Measurements from ENCODE around the gene GDPD4. TPM values are rescaled to one million over a fixed set of nuclear protein-coding genes. Genes with fewer than 3 reads are reported as not detected.
"Not testable (repeated sequence)": the region's sequence is repeated elsewhere in the genome, so short reads cannot be mapped to it uniquely, and the experiment has no call there.

GDPD4 gene
- total RNA-seq, 1 donor from 2014 or later: 0.08 TPM

- DNase-seq (ENCODE audit: low read depth): no peak
- Histone ChIP-seq H3K4me3 (ENCODE audit: low read depth, low read length) (no peak overlapping the region), H3K27me3 (ENCODE audit: control insufficient read depth, insufficient read depth, low read length) (no peaks in the 10 kb centered on the region), H3K36me3 (ENCODE audit: control insufficient read depth, insufficient read depth, low read length) (no peaks in the 10 kb centered on the region)
- TF ChIP-seq CTCF (IDR thresholded peaks at IDR 0.05; ENCODE audit: insufficient read depth, low read length, poor library complexity, severe bottlenecking): no peak
These were observed 1.8 kb upstream of the GDPD4 start for GRCh38 chr11:77303328-77303727.

- Histone ChIP-seq H3K27me3 (ENCODE audit: control insufficient read depth, insufficient read depth, low read length) (no peaks in the 10 kb centered on the region), H3K4me3 (ENCODE audit: low read depth, low read length) (no peak overlapping the region), H3K36me3 (ENCODE audit: control insufficient read depth, insufficient read depth, low read length) (no peaks in the 10 kb centered on the region)
- no peak for TF ChIP-seq CTCF (IDR thresholded peaks at IDR 0.05; ENCODE audit: insufficient read depth, low read length, poor library complexity, severe bottlenecking)
- DNase-seq (ENCODE audit: low read depth): no peak
These were observed 1.3 kb upstream of the GDPD4 start for GRCh38 chr11:77302752-77303151.

- H3K27me3 ChIP-seq (ENCODE audit: control insufficient read depth, insufficient read depth, low read length): no peaks in the 10 kb centered on the region
- H3K36me3 ChIP-seq (ENCODE audit: control insufficient read depth, insufficient read depth, low read length): no peaks in the 10 kb centered on the region
- no peak for DNase-seq (ENCODE audit: low read depth)
- TF ChIP-seq CTCF (IDR thresholded peaks at IDR 0.05; ENCODE audit: insufficient read depth, low read length, poor library complexity, severe bottlenecking): no peak
- H3K4me3 ChIP-seq (ENCODE audit: low read depth, low read length): no peak overlapping the region
These were observed 791 bp downstream of the GDPD4 start for GRCh38 chr11:77300695-77301094.

- not testable (repeated sequence) for H3K27me3 ChIP-seq (ENCODE audit: control insufficient read depth, insufficient read depth, low read length); DNase-seq (ENCODE audit: low read depth)
These were observed 1.5 kb downstream of the GDPD4 start for GRCh38 chr11:77300028-77300427.

GRCh38 chr11:77299528-77299993, 1.9 kb downstream of the GDPD4 start:
- no peak for DNase-seq (ENCODE audit: low read depth)
- TF ChIP-seq CTCF (IDR thresholded peaks at IDR 0.05; ENCODE audit: insufficient read depth, low read length, poor library complexity, severe bottlenecking): no peak
- Histone ChIP-seq H3K4me3 (ENCODE audit: low read depth, low read length) (no peak overlapping the region), H3K36me3 (ENCODE audit: control insufficient read depth, insufficient read depth, low read length) (no peaks in the 10 kb centered on the region), H3K27me3 (ENCODE audit: control insufficient read depth, insufficient read depth, low read length) (no peaks in the 10 kb centered on the region)

More at GRCh38 chr11:77300028-77300427, 1.5 kb downstream of the GDPD4 start:
- not testable (repeated sequence) for H3K36me3 ChIP-seq (ENCODE audit: control insufficient read depth, insufficient read depth, low read length); H3K4me3 ChIP-seq (ENCODE audit: low read depth, low read length)

- TF ChIP-seq CTCF (IDR thresholded peaks at IDR 0.05; ENCODE audit: insufficient read depth, low read length, poor library complexity, severe bottlenecking): no peak
- Histone ChIP-seq H3K36me3 (ENCODE audit: control insufficient read depth, insufficient read depth, low read length) (no peaks in the 10 kb centered on the region), H3K27me3 (ENCODE audit: control insufficient read depth, insufficient read depth, low read length) (no peaks in the 10 kb centered on the region), H3K4me3 (ENCODE audit: low read depth, low read length) (no peak overlapping the region)
- no peak for DNase-seq (ENCODE audit: low read depth)
These were observed 7.4 kb downstream of the GDPD4 start for GRCh38 chr11:77294040-77294439.
